MM.1S (cell line): Measurements from ENCODE around the gene DUOX1.

ENCODE experiments used
- DNase-seq: peaks from one replicate; pipeline ENCODE4 v3.0.0-alpha.2; 2015
- H2AFZ ChIP-seq: fragments of 300-600 bp; sonication (generic); 2 replicates; pipeline ENCODE4 v1.6.0; 2016; ENCODE audit warnings: antibody characterized with exemption, low read length
- H3F3A ChIP-seq: fragments of 300-600 bp; sonication (generic); 2 replicates; pipeline ENCODE4 v1.6.1; 2016; ENCODE audit warnings: mild to moderate bottlenecking, antibody characterized with exemption, low read length, moderate library complexity, mixed read lengths; ENCODE audit not compliant: insufficient read depth
- H3K27ac ChIP-seq: fragments of 300-600 bp; sonication (generic); 2 replicates; pipeline ENCODE4 v1.5.1; 2016; ENCODE audit warnings: mild to moderate bottlenecking, low read length
- H3K27me3 ChIP-seq: fragments of 300-600 bp; sonication (generic); replicated peaks from 2 replicates; pipeline ENCODE4 v1.6.0; 2016; ENCODE audit warnings: low read length; ENCODE audit not compliant: insufficient read depth
- H3K36me3 ChIP-seq: fragments of 300-600 bp; sonication (generic); replicated peaks from 2 replicates; pipeline ENCODE4 v1.6.1; 2016; ENCODE audit warnings: mild to moderate bottlenecking, low read length, mixed read lengths; ENCODE audit not compliant: insufficient read depth
- H3K4me1 ChIP-seq: fragments of 300-600 bp; sonication (generic); 2 replicates; pipeline ENCODE4 v1.6.1; 2016; ENCODE audit warnings: low read length, mixed read lengths
- H3K4me2 ChIP-seq: fragments of 300-600 bp; sonication (generic); 2 replicates; pipeline ENCODE4 v1.6.0; 2016; ENCODE audit warnings: low read depth, low read length
- H3K4me3 ChIP-seq: fragments of 300-600 bp; sonication (generic); 2 replicates; pipeline ENCODE4 v1.5.1; 2016; ENCODE audit warnings: low read length, mixed read lengths
- H3K79me2 ChIP-seq: fragments of 300-600 bp; sonication (generic); 2 replicates; pipeline ENCODE4 v1.6.1; 2016; ENCODE audit warnings: mixed run types, low read length, mixed read lengths
- H3K9ac ChIP-seq: fragments of 300-600 bp; sonication (generic); 2 replicates; pipeline ENCODE4 v1.6.1; 2016; ENCODE audit warnings: low read length, mixed read lengths
- H3K9me2 ChIP-seq: fragments of 300-600 bp; sonication (generic); replicated peaks from 2 replicates; pipeline ENCODE4 v1.6.1; 2016; ENCODE audit warnings: mild to moderate bottlenecking, low read length, mixed read lengths; ENCODE audit not compliant: insufficient read depth
- H3K9me3 ChIP-seq: fragments of 300-600 bp; sonication (generic); replicated peaks from 2 replicates; pipeline ENCODE4 v1.6.1; 2016; ENCODE audit warnings: mild to moderate bottlenecking, low read length, mixed read lengths; ENCODE audit not compliant: insufficient read depth
- H4K20me1 ChIP-seq: fragments of 300-600 bp; sonication (generic); 2 replicates; pipeline ENCODE4 v1.6.1; 2016; ENCODE audit warnings: mild to moderate bottlenecking, low read length, moderate library complexity, mixed read lengths; ENCODE audit not compliant: insufficient read depth
- CTCF ChIP-seq: fragments of 300-600 bp; sonication (generic); IDR thresholded peaks from 2 replicates; pipeline ENCODE4 v1.5.1; 2016; ENCODE audit warnings: antibody characterized with exemption, low read length, mixed read lengths
- EZH2 ChIP-seq: fragments of 300-600 bp; sonication (generic); optimal IDR thresholded peaks from 2 replicates; pipeline ENCODE3; 2017; ENCODE audit warnings: low read depth, mild to moderate bottlenecking, antibody characterized with exemption, low read length, mixed read lengths
- EZH2phosphoT487 ChIP-seq: fragments of 300-600 bp; sonication (generic); IDR thresholded peaks from 2 replicates; pipeline ENCODE4 v1.6.1; 2018; ENCODE audit warnings: antibody characterized with exemption, low read length

The DUOX1 gene

GRCh38 chr15:45126535-45127158 lies 3.1 kb upstream of the DUOX1 start:
- H3F3A ChIP-seq, result no peaks in the 10 kb centered on the region
- H3K36me3 ChIP-seq, result no peaks in the 10 kb centered on the region
- H3K27me3 ChIP-seq, result peaks cover 28% of the 10 kb centered on the region; the same call in 1 of the 2 replicates
- H3K27ac ChIP-seq, result no peak overlapping the region
- H3K79me2 ChIP-seq, result no peaks in the 10 kb centered on the region
- H3K4me3 ChIP-seq, result no peak overlapping the region
- no peak overlapping the region for H3K4me2 ChIP-seq
- DNase-seq, result peak; percentile 50
- no peak overlapping the region for H2AFZ ChIP-seq
- no peaks in the 10 kb centered on the region for H3K9me3 ChIP-seq
- no peak overlapping the region for H3K9ac ChIP-seq
- no peaks in the 10 kb centered on the region for H4K20me1 ChIP-seq
- no peaks in the 10 kb centered on the region for H3K9me2 ChIP-seq
- TF ChIP-seq EZH2 (no peak), CTCF (peak; percentile 78)
- H3K4me1 ChIP-seq, result no peaks in the 10 kb centered on the region

GRCh38 chr15:45128971-45129639 lies 689 bp upstream of the DUOX1 start:
- H3F3A ChIP-seq, result no peaks in the 10 kb centered on the region
- TF ChIP-seq EZH2 (no peak), EZH2phosphoT487 (no peak), CTCF (no peak)
- no peaks in the 10 kb centered on the region for H3K4me1 ChIP-seq
- H3K9ac ChIP-seq, result no peak overlapping the region
- no peak overlapping the region for H3K4me3 ChIP-seq
- H4K20me1 ChIP-seq, result no peaks in the 10 kb centered on the region; the same call in 1 of the 2 replicates
- H3K79me2 ChIP-seq, result no peaks in the 10 kb centered on the region
- peaks cover 28% of the 10 kb centered on the region; the same call in 1 of the 2 replicates for H3K27me3 ChIP-seq
- H2AFZ ChIP-seq, result no peak overlapping the region
- DNase-seq, result no peak
- H3K27ac ChIP-seq, result no peak overlapping the region
- no peak overlapping the region for H3K4me2 ChIP-seq
- no peaks in the 10 kb centered on the region for H3K9me2 ChIP-seq
- H3K9me3 ChIP-seq, result no peaks in the 10 kb centered on the region
- no peaks in the 10 kb centered on the region for H3K36me3 ChIP-seq

GRCh38 chr15:45130291-45131000 lies 652 bp downstream of the DUOX1 start:
- TF ChIP-seq EZH2 (no peak), EZH2phosphoT487 (no peak), CTCF (no peak)
- Histone ChIP-seq H2AFZ (no peak overlapping the region), H3F3A (no peaks in the 10 kb centered on the region), H3K79me2 (no peaks in the 10 kb centered on the region), H3K36me3 (no peaks in the 10 kb centered on the region), H3K27ac (no peak overlapping the region), H3K9me3 (no peaks in the 10 kb centered on the region), H3K4me2 (no peak overlapping the region), H3K27me3 (peaks cover 21% of the 10 kb centered on the region; the same call in 1 of the 2 replicates), H3K9ac (no peak overlapping the region), H3K4me1 (0 out of 2 replicates have a peak, but pooled peaks cover 3% of the 10 kb centered on the region), H3K9me2 (no peaks in the 10 kb centered on the region), H3K4me3 (no peak overlapping the region), H4K20me1 (no peaks in the 10 kb centered on the region; the same call in 1 of the 2 replicates)
- no peak for DNase-seq
